HG02798 (cell line): Measurements from ENCODE around the gene LRRC49.
"Not testable (repeated sequence)": the region's sequence is repeated elsewhere in the genome, so short reads cannot be mapped to it uniquely, and the experiment has no call there.

Source experiments
- ATAC-seq: cut with Tn5 transposase; IDR thresholded peaks from one replicate; pipeline ENCODE4 v1.9.1; 2021; ENCODE audit warnings: mild to moderate bottlenecking; ENCODE audit not compliant: unreplicated experiment, poor library complexity

Gene LRRC49

DNA sequence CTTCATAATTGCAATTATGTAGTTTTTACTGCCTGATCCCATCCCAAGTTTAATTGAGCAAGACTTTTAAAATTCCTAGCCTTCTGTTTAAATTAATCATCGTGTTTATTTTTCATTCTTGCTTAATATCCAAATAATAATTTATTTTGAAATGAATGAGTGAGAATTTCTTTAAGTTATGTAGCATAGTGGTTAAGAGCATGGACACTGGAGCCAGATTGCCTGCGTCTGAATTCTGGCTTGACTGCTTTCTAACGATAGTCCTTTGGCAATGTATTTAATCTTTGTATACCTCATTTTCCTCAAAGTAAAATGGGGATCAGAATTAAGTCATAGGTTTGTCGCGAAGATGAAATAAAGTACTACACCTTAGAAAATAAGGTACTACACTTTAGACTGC, 71.4 kb downstream of the LRRC49 start:
- no peak for ATAC-seq

DNA sequence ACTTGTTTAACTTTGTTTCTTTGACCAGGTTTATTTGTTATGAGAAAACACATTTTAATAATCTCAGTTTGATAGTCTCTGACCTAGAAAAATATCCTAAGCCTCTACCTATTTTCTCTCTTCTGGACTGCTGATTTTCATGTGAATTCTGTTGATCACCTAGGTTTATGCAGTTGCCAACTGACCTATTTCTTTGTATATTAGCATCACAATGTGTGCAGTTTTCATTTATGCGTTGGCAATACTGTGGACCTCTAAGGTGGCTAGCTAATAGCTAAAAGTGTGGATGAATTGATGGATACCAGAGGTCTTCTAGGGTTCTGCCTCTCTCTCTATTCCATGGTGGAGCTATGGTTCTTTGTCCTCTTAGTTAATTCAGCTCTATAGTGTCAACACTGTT, 72.1 kb downstream of the LRRC49 start:
- ATAC-seq, result no peak

GRCh38 chr15:70967646-70968045, 75.0 kb downstream of the LRRC49 start:
- no peak for ATAC-seq

GRCh38 chr15:70974004-70974832, 81.6 kb downstream of the LRRC49 start:
- ATAC-seq, result no peak

DNA sequence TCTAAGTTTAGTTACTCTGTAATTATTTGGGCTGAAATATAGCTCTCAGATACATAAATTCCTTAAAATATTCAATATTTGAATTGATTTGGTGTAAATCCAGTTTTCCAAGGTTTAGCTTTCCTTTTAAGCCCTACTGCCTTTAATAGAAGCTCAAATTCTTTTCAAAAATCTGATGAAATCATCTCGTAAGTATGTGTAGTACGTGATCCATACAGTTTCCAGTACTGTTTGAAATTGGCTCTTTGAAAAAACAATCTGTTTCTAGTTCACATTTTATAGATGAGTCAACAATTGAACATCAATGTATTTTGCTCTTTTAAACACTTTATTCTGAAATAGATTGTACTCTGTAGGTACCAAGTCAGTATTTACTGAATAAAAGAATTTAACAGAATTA, 84.2 kb downstream of the LRRC49 start:
- no peak for ATAC-seq

DNA sequence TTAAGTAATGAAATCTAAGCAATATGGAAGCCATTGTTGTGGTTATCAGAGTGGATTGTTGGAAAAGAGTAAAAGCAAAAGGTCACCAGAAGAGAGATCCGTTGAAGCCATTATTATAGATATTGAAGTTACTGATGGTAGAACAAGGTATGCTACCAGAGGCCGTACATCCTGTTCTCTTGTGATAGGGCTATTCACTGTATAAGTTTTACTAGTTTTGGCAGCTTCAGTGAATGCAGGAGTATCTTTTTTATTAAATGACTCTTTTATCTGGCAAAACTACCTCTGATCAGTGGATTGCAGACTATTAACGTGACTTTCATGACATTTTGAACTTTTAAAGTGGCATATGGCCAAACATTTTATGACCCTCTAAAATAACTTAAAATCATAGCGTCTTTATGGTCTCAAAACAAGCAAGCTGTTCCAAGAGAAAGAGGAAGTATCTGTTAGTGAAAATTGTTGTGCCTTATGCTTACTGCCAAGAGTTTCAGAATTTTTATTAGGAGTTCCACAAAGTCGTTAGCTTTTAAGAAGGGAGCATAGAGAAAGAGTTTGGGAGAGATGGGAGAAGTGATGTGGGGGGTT, 102.9 kb downstream of the LRRC49 start:
- no peak for ATAC-seq

DNA sequence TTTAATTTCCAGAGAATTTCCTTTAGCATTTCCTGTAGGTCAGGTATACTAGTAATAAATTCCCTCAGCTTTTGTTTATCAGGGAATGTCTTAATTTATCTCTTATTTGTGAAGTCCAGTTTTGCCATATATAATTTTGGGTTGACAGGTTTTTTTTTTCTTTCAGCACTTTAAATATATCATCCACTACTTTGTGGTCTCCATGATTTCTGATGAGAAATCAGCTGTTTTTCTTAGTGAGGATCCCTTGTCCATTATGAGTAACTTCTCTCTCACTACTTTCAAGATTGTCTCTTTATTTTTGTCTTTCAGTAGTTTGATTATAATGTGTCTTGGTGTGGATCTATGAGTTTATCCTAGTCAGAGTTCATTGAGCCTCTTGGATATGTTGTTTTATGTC, 105.7 kb downstream of the LRRC49 start:
- ATAC-seq, result no peak

GRCh38 chr15:71002316-71002715, 109.7 kb downstream of the LRRC49 start:
- ATAC-seq, result no peak

GRCh38 chr15:71003319-71003718, 110.7 kb downstream of the LRRC49 start:
- no peak for ATAC-seq

DNA sequence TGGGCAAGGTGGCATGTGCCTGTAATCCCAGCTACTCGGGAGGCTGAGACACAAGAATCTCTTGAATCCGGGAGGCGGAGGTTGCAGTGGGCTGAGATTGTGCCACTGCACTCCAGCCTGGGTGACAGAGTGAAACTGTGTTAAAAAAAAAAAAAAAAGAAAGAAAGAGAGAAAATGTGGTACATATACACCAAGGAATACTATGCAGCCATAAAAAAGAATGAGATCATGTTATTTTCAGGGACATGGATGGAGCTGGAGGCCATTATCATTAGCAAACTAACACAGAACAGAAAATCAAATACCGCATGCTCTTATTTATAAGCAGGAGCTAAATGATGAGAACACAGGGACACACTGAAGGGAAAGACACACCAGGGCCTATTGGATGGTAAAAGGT, 111.9 kb downstream of the LRRC49 start:
- ATAC-seq, result not testable (repeated sequence)

DNA sequence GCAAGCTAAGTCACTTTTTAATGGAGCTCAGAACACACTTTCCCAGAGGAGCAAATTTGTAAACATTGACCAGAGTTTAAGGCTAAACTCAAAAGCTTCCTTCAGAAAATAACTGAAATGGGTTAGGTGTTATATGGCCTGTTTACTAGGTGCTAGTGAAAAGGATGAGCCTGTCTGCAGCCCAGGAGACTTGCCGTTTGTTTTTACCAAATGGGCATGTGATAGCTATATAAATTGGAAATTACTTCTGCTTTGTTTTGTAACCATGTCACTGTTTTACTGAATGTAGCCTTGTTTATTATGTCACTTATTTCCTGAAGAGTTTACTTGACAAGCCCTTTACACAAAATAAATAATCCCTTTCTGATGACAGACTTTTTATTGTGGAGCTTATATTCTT, 113.3 kb downstream of the LRRC49 start:
- no peak for ATAC-seq

DNA sequence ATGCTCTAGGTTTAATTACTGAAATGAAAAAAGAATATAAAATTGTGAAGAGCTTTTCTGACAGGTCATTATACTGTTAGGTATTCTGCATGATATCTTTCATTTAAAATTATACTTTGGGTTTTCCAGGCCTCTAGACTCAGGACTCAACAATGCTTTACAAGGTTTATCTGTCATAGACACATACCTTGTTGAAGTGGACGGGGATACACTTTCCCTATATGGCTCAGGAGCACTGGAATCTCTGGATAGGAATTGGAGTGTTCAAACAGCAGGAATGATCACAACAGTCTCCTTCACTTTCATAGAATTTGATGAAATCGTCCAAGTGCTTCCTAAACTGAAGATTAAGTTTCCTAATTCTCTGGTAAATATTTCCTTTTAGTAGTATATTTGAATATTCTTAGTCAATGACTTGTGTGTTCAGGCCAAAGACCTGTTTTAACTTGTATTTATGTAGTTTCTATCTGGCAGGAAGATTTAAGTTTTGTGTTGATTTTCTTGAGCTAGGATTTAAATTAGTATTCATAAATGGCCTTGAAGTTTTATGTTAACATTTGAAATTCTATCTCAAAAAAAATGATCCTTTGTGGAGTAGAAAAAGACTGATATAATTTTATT, 115.7 kb downstream of the LRRC49 start:
- ATAC-seq, result no peak

DNA sequence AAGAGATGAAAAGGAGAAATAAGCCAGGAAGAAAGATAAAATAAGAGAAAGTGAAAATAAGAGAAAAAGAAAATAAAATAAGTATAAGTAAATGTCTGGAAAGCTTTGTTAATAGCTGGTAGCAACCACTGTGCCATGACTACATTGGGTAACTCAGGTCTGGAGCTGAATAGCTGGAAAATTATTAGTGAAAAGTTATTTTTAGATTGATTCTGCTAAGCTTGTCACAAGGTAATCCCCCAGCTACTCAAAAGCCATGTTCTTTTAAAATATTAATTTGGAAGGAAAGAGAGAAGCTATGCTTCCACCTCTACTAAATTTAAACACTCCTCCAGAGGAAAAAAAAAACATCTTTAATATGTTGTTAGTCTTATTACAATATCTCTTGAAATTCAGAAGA, 117.8 kb downstream of the LRRC49 start:
- ATAC-seq, result no peak

DNA sequence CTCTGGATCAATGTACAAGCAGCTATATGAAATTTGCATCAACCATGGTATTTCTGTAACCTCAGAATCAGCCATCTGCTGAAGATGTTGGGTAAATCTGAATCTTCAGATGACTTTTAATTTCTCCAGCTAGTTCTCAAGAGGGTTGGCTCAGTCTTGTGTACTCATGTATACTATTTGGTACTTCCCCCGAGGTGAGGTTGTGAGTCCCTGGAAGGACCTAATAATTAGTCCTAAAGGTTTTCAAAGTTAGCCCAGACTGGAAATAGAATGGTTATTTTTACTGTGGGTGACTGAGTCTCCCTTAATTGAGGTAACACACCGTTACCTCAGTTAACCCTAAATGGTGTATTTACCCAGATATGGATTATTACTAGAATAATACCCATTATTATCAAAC, 118.4 kb downstream of the LRRC49 start:
- no peak for ATAC-seq

DNA sequence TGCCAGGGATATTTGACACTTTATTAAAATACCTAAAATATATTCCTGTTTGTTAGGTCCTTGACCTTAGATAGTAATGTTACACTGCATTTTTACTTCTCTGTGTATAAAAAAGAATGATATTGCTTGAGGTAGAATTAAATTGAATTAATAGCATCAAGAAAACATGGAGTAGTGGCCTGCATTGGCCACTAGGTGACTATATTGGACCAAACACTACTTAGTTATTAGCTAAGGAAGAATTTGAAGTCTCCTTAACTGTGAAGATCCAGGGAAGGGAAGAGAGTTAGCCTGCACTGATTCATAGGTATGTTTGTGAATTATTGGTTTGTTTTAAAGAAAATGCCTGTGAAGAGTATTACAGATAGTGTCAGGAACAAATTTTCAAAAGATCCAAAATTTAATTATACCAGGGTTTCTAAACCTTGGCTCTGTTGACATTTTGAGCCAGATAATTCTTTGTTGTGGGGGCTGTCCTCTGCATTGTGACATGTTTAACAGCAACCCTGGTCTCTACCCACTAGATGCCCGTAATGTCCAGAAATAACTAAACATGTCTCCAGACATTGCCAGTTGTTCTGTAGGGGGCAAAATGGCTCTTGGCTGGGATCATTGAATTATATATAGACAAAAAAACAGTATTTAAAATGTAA, 119.0 kb downstream of the LRRC49 start:
- ATAC-seq, result no peak

DNA sequence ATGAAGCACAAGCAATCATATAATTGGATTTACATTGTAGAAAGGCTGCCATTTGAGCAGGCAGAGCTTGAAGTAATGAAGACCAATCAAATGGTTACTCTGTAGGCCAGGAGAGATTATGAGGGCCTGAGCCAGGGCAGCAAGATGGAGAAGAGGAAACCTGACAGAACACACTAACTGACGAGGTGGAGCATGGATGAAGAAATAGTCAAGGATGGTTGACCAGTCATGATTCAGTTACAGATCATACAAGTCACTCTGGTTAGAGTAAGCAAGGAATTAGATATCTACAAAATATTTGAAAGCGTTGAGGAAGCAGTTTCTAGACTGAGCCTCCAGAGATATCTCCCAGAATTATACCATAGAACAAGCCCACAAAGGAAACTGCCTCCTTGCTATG, 120.8 kb downstream of the LRRC49 start:
- ATAC-seq, result no peak

- ATAC-seq, result no peak
These were observed 122.7 kb downstream of the LRRC49 start for GRCh38 chr15:71015342-71015741.

- ATAC-seq, result not testable (repeated sequence)
These were observed 138.6 kb downstream of the LRRC49 start for GRCh38 chr15:71031232-71031631.

DNA sequence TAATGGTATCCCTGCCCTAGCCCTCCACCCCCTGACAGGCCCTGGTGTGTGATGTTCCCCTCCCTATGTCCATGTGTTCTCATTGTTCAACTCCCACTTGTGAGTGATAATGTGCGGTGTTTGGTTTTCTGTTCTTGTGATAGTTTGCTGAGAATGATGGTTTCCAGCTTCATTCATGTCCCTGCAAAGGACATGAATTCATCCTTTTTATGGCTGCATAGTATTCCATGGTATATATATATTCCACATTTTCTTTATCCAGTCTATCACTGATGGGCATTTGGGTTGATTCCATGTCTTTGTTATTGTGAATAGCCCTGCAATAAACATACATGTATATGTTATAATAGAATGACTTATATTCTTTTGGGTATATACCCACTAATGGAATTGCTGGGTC, 142.9 kb downstream of the LRRC49 start:
- not testable (repeated sequence) for ATAC-seq

DNA sequence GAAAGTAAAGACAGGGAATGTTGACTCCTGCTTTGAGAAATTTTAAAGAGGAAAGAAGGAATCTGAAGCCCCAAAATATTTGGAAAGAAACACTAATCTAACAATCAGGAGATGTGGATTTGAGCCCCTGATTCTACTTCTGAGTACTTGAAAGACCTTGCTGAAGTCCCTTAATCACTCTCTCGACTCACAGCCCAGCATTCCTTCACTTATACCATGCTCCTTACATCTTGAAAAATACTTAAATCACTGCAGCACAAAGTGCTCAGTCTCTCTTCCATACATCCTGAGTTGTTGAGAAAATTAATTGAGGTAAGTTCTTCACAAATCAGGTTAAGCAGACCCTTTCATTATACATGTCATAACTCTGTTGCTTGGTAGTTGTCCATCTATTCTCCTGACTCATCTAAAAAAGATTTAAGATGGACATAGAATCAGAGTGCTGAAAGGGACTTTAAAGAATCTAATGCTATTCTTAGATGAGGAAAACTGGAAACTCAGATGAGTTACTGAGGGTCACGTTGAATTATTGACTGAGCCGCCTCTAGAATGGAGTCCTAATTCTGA, 149.8 kb downstream of the LRRC49 start:
- ATAC-seq, result no peak

DNA sequence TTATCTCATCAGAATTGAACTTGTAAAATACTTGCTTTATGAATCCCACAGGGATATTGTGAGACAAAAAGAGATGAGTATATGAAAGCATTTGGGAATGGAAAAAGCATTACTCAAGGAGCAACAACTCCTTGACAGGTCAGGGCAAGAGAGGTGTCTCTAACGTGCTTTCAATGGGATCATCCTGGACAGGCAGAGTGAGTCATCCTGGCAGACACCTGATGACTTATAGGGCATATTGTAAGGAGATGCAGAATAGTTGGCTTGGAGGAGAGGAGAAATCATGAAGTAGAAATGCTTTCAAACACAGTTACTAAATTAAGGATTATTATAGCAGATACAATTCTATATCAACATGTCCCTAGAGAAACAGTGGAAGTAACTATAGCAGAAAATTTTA, 150.7 kb downstream of the LRRC49 start:
- ATAC-seq, result no peak
